Measurements from ENCODE around the gene DCXR.

- TF ChIP-seq CTCF (conservative IDR thresholded peaks at IDR 0.05; ENCODE audit: low read length) (no peak), EZH2phosphoT487 (IDR thresholded peaks at IDR 0.05; ENCODE audit: borderline replicate concordance, low read depth, low read length) (no peak)
Measured at GRCh38 chr17:82041144-82041814, 3.8 kb upstream of the DCXR start.

Measured in OCI-LY7 (cell line).